ENCODE results near the gene KATNAL1.

Gene KATNAL1

DNA sequence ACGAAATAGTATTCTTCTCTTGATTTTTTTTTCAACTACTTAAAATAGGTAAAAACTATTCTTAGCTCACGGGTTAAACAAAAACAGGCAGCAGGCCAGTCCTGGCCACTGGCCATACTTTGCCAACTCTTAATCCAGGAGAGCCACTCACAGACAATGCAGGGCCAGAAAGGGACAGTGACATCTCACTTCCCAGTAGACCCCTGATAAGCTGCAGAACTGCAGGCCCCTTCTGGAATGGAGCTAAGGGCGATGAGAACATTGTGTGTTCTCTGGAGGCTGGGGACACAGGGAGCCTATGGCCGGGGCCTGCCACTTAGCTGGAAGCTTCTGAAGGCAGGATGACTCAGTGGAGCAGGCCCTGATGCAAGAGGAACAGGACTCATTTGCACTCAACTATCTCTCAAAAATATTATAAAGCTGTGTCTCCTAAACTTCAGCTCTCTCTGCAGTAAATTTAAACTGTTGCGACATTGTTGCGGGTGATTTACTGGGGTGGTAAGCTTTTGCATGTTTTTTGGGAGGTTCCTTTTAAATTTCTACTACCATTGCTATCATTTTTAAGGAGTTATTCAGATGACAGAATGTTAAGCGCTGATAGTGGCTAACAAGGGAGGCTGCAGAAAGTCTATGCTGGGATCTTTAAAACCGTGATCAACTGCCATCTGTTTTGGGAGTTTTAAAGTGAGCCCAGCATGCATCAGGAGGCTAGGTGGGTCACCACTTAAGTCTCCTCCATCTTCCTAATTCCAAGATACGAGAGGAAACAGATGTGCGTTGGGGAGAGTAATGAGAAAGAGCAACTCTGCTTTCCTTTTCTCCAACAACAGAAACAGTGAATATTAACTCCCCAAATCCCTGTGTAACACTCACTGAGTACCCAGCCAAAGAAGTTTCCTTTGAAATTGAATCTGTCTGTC lies 33.2 kb upstream of the KATNAL1 start:
- in situ Hi-C loops (cut with MboI; ENCODE audit: low sequenced_read_pairs): no loop called here
- Histone ChIP-seq H3K4me1 (peaks cover 21% of the 10 kb centered on the region), H3K9me3 (no peaks in the 10 kb centered on the region; the same call in 1 of the 2 replicates), H3K27me3 (ENCODE audit: low read depth) (no peaks in the 10 kb centered on the region), H3K4me3 (no peak overlapping the region), H3K36me3 (replicated peaks) (no peaks in the 10 kb centered on the region)
- no peak for DNase-seq (ENCODE audit: low spot score in 2 of 2)

DNA sequence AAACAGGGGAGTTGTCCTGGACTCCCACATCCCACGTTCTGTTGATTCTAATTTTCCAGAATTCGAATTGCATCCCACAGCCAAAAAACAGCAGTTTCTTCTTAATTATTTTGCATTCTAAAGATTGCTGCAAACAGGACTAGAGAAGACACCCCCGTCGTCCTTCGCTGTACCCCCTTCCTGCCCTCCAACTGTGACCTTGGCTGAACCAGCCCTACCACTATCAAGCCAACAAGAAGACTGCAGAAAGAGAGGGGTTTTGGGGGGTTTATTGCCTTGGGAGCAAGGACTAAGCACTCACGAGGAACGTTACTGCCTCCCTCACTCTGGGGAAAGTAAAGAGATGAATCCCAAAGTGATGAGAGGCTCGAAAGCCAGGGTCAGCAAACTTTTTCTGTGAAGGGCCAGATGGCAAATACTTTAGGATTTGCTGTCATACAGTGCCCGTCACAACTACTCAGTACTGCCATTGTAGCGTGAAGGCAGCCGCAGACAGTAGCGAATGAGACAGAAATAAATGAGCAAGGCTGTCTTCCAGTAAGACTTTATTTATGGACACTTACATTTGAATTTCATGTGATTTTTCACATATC lies 32.5 kb upstream of the KATNAL1 start:
- no peak for DNase-seq (ENCODE audit: low spot score in 2 of 2)
- no peak overlapping the region for H3K4me3 ChIP-seq
- H3K9me3 ChIP-seq: no peaks in the 10 kb centered on the region; the same call in 1 of the 2 replicates
- no peaks in the 10 kb centered on the region for H3K27me3 ChIP-seq (ENCODE audit: low read depth)
- in situ Hi-C loops (cut with MboI; ENCODE audit: low sequenced_read_pairs): loop anchor here (10.0 kb wide), 1 partner anchor 205 kb away; no protein-coding TSS in a partner anchor
- H3K36me3 ChIP-seq (replicated peaks): no peaks in the 10 kb centered on the region
- peaks cover 21% of the 10 kb centered on the region for H3K4me1 ChIP-seq

DNA sequence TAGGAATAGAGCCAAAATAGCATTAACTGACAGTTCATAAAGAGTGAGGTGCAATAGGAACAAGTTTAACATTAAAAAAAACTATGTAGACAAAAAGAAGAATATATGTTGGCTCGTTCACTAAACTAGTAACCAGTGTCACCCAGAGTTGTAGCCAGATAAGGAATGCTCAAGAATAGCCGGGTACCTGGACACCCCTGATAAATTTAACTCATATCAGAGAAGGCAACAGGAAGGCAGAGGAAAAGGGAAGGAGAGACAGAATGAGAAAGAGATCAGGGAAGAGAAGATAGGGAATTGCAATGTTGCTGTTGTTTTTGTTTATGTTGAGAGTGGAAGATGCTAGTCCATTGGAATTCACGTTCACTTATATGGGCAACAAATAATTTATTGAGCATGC lies 31.6 kb upstream of the KATNAL1 start:
- Histone ChIP-seq H3K9me3 (no peaks in the 10 kb centered on the region; the same call in 1 of the 2 replicates), H3K36me3 (replicated peaks) (no peaks in the 10 kb centered on the region), H3K4me1 (peaks cover 21% of the 10 kb centered on the region), H3K4me3 (no peak overlapping the region), H3K27me3 (ENCODE audit: low read depth) (no peaks in the 10 kb centered on the region)
- no peak for DNase-seq (ENCODE audit: low spot score in 2 of 2)
- in situ Hi-C loops (cut with MboI; ENCODE audit: low sequenced_read_pairs): loop anchor here (10.0 kb wide), 1 partner anchor 204 kb away; no protein-coding TSS in a partner anchor

DNA sequence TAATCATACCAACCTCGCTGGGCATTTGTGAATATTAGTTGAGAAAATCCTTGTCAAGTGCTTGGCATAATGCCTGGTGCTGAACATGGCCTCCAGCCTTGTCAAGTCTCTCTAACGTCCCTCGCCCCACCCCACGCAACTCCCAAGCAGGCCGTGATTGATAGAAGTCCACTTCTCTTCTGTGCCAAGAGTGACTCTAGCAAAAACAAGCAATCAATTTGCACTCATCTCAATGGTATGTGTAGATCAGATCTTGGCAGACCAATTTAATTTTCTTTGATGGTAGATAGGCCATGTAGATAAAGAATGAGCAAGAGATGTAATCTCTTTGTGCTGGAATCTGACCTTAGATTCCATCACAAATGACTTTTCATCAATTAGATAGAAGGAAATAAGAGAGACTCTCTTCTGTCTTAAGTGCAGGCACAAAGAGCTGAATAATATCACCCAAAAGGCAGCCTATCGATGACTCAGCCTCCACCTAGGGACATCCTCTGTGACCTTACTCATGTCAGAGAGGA lies 31.0 kb upstream of the KATNAL1 start:
- no peak for DNase-seq (ENCODE audit: low spot score in 2 of 2)
- Histone ChIP-seq H3K4me1 (peaks cover 21% of the 10 kb centered on the region), H3K4me3 (no peak overlapping the region), H3K27me3 (ENCODE audit: low read depth) (no peaks in the 10 kb centered on the region), H3K9me3 (no peaks in the 10 kb centered on the region; the same call in 1 of the 2 replicates), H3K36me3 (replicated peaks) (no peaks in the 10 kb centered on the region)
- in situ Hi-C loops (cut with MboI; ENCODE audit: low sequenced_read_pairs): loop anchor here (10.0 kb wide), 1 partner anchor 204 kb away; no protein-coding TSS in a partner anchor

DNA sequence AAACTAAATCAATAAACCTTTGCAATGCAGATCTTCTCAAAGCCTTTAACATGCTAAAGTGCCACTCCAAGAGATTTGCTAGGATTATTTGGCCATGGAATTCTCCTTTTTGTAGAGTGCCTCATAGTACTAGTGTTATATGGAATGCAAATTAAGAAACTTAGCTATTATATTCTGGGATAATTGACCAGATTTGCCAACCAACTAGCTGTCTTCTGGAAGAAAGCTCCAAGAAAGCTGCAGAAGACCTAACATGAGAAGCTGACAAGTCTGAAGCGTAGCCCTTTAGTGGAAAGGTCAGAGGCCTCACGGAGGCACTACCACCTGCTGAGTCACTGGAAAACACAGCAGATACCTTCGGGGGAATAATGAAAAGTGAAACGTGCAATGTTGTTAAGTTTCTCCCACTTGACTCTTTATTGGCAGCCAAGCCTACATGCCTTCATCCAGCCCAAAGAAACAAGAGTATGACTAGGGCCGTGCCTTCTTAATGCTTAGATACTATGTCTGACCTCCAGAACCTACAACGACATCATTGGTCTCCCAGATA lies 29.8 kb upstream of the KATNAL1 start:
- H3K27me3 ChIP-seq (ENCODE audit: low read depth): no peaks in the 10 kb centered on the region
- H3K4me1 ChIP-seq: peaks cover 23% of the 10 kb centered on the region
- peak; percentile 70 to 96 for DNase-seq (ENCODE audit: low spot score in 2 of 2)
- no peaks in the 10 kb centered on the region; the same call in 1 of the 2 replicates for H3K9me3 ChIP-seq
- no peaks in the 10 kb centered on the region for H3K36me3 ChIP-seq (replicated peaks)
- in situ Hi-C loops (cut with MboI; ENCODE audit: low sequenced_read_pairs): loop anchor here (10.0 kb wide), 1 partner anchor 202 kb away; no protein-coding TSS in a partner anchor
- no peak overlapping the region for H3K4me3 ChIP-seq

DNA sequence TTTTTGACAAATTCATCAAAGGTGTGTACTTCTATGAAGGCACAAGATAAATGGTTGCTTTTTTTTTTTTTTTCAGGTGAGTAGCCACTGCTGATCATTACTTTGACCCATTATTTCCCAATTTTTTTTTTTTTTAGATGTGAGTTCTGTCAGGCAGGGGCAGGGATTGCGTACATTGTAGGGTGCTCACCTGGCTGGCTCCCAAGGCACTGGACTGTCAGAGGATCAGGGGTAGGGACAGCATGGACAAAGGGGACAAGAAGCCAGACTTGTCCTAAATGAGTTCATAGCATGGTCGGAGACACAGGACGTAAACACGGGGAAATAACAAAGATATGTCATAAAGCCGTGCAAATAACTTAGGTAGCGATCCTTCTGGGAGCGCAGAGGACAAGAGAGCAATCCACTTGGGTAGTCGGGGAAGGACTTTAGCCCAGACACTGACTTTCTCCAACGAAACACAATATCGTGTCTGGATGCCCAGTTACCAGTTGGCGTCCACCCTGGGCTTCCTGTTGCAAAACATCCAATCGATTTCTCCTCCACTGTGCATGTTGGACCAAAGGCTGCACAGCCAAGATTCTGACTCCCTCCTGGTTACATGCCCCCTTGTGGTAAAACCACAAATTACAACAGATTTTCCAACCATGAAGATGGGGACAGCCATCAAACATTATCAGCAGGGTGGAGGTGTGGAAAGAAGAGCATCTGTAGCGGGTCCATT lies 27.5 kb upstream of the KATNAL1 start:
- Histone ChIP-seq H3K27me3 (ENCODE audit: low read depth) (no peaks in the 10 kb centered on the region), H3K9me3 (no peaks in the 10 kb centered on the region; the same call in 1 of the 2 replicates), H3K36me3 (replicated peaks) (no peaks in the 10 kb centered on the region), H3K4me1 (peaks cover 23% of the 10 kb centered on the region), H3K4me3 (no peak overlapping the region)
- peak in 1 of 2 experiments; percentile 56 for DNase-seq (ENCODE audit: low spot score in 2 of 2)
- in situ Hi-C loops (cut with MboI; ENCODE audit: low sequenced_read_pairs): loop anchor here (10.0 kb wide), 1 partner anchor 200 kb away; no protein-coding TSS in a partner anchor

DNA sequence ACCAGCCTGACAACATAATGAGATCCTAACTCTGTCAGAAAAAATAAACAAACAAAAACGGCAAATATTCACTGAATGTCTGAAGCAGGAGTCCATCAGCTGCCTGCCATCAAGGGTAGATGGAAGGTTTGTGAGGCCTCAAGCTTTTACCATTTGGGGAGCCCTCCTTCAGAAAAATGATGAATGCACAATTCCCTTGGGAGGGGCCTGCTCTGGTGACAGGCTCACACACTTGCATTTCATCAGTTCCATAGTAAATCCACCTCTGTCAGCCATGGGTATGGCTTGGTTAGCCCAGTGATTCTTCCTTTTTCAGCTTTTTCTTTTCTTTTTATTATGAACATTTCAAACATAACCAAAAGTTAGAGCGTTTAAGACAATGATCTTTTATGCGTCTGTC lies 26.3 kb upstream of the KATNAL1 start:
- no peaks in the 10 kb centered on the region; the same call in 1 of the 2 replicates for H3K9me3 ChIP-seq
- in situ Hi-C loops (cut with MboI; ENCODE audit: low sequenced_read_pairs): loop anchor here (10.0 kb wide), 1 partner anchor 199 kb away; no protein-coding TSS in a partner anchor
- DNase-seq (ENCODE audit: low spot score in 2 of 2): no peak
- no peak overlapping the region for H3K4me3 ChIP-seq
- H3K4me1 ChIP-seq: peaks cover 23% of the 10 kb centered on the region
- H3K27me3 ChIP-seq (ENCODE audit: low read depth): no peaks in the 10 kb centered on the region
- H3K36me3 ChIP-seq (replicated peaks): no peaks in the 10 kb centered on the region

DNA sequence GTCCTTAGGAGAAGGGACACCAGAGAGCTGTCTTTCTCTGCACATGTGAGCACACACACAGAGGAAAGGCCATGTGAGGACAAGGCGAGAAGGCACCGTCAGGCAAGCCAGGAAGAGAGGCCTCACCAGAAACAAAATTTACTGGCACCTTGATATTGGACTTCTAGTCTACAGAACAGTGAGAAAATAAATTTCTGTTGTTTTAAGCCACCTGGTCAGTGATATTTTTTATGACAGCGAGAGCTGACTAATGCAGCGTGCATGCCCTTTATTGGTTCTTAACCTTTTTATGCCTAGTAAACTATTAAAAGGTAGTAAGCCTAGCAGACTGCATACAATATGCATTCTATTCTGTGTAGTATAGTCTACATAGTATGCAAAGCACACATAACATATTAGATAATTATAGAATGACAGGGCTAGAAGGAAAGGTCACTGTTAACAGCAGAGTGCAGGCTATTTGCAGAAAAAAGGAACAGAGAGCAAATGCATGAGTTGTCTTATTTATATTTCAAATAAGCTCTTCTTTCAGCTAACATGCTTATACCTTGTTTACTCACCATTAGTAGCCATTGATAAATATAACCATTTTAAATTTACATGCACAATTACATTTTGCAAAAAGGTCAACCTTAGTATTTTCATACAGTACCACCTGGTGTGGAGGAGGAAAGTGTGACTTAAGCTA lies 25.2 kb upstream of the KATNAL1 start:
- in situ Hi-C loops (cut with MboI; ENCODE audit: low sequenced_read_pairs): loop anchor here (10.0 kb wide), 1 partner anchor 198 kb away; no protein-coding TSS in a partner anchor
- H3K36me3 ChIP-seq (replicated peaks): no peaks in the 10 kb centered on the region
- H3K4me1 ChIP-seq: peaks cover 14% of the 10 kb centered on the region
- no peaks in the 10 kb centered on the region for H3K27me3 ChIP-seq (ENCODE audit: low read depth)
- H3K9me3 ChIP-seq: no peaks in the 10 kb centered on the region; the same call in 1 of the 2 replicates
- DNase-seq (ENCODE audit: low spot score in 2 of 2): no peak
- H3K4me3 ChIP-seq: no peak overlapping the region

DNA sequence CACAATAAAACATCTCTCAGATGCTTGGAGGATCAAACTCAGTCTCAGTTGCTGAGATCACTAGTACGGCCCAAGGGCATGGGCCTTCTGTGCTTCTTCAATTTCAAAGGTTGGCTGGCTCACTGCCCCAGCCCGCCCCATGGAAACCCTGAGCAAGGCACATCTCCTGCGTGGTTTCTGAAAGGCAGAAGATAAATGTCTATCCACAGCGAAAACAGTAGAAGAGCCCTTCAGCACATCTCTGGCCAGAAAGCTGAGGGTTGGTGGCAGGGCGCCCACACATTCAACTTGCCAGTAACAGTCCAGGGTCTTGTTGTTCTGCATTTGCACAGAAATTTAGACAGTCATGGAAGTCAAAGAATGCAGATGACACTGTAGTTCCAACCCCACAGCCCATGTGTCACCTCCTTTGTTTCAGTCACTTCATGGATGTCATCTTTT lies 24.0 kb upstream of the KATNAL1 start:
- Histone ChIP-seq H3K27me3 (ENCODE audit: low read depth) (no peaks in the 10 kb centered on the region; the same call in 1 of the 2 replicates), H3K36me3 (replicated peaks) (no peaks in the 10 kb centered on the region), H3K4me1 (peaks cover 4% of the 10 kb centered on the region), H3K9me3 (no peaks in the 10 kb centered on the region; the same call in 1 of the 2 replicates), H3K4me3 (no peak overlapping the region)
- DNase-seq (ENCODE audit: low spot score in 2 of 2): no peak
- in situ Hi-C loops (cut with MboI; ENCODE audit: low sequenced_read_pairs): loop anchor here (10.0 kb wide), 1 partner anchor 197 kb away; no protein-coding TSS in a partner anchor

DNA sequence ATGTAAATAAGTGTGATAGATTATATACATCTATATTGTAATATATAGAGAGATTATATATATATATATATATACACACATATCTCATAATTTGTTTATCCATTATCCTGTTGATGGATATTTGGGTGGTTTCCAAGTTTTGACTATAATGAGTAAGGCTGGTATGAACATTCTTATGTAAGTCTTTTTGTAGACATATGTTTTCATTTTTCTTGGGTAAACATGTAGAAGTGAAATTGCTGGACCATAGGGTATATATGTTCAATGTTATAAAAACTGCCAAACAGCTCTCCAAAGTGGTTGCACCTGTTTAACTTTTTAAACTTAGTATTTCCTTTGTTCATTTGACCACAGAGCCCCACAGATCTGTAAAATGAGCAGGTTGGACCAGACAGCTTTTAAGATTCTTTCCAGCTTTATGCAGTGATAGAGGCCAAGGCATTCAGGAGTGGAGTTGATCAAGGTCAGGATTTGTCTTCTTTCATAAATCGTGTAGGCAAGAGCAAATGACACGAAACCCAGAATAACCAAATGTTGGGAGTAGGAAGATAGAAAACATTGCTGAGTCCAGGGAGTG lies 21.7 kb upstream of the KATNAL1 start:
- no peaks in the 10 kb centered on the region; the same call in 1 of the 2 replicates for H3K27me3 ChIP-seq (ENCODE audit: low read depth)
- no peak overlapping the region for H3K4me3 ChIP-seq
- peaks cover 3% of the 10 kb centered on the region; the same call in 1 of the 2 replicates for H3K4me1 ChIP-seq
- no peaks in the 10 kb centered on the region for H3K9me3 ChIP-seq
- DNase-seq (ENCODE audit: low spot score in 2 of 2): no peak
- H3K36me3 ChIP-seq (replicated peaks): no peaks in the 10 kb centered on the region
- in situ Hi-C loops (cut with MboI; ENCODE audit: low sequenced_read_pairs): no loop called here

DNA sequence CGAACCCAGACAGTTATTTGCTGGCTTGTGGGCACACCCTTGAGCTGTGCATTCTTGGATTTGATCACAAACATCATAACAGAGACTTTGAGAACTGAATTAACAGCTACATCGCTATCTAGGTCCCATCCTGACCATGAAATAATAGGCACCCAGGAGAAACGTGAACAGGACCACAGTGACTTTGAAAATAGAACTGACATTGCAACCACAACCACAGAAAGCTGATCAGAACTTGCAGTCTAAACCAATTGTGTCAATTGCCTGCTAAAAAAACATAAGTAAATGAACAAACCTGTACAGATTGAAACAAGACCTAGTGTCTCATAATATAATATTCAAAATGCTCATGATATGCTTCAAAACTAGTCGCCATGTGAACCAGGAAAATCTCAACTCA lies 18.3 kb upstream of the KATNAL1 start:
- H3K36me3 ChIP-seq (replicated peaks): no peaks in the 10 kb centered on the region
- H3K4me3 ChIP-seq: no peak overlapping the region
- DNase-seq (ENCODE audit: low spot score in 2 of 2): no peak
- H3K9me3 ChIP-seq: no peaks in the 10 kb centered on the region
- in situ Hi-C loops (cut with MboI; ENCODE audit: low sequenced_read_pairs): no loop called here
- H3K4me1 ChIP-seq: no peaks in the 10 kb centered on the region
- H3K27me3 ChIP-seq (ENCODE audit: low read depth): no peaks in the 10 kb centered on the region; the same call in 1 of the 2 replicates

DNA sequence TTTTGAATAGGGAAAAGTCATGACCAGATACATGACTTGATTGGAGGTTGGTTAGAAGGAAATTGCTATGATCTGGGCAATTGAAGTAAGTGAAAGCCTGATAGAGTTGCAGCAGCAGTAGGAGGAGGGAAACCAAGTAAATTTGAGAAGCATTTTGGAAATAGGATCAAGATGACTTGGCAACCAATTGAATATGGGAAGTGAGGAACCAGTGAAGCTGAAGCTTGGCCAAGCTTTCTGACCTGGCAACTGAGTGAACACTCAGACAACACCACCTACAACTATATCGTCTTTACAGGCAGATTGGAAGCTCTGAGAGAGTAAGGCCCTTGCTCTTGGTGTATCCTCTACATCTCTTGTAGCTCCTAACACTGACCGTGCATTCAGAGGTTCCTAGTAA lies 16.2 kb upstream of the KATNAL1 start:
- in situ Hi-C loops (cut with MboI; ENCODE audit: low sequenced_read_pairs): no loop called here
- H3K4me1 ChIP-seq: peaks cover 14% of the 10 kb centered on the region

More for the DNA sequence above, 16.2 kb upstream of the KATNAL1 start:
- H3K27me3 ChIP-seq (ENCODE audit: low read depth): no peaks in the 10 kb centered on the region; the same call in 1 of the 2 replicates
- H3K9me3 ChIP-seq: no peaks in the 10 kb centered on the region
- DNase-seq (ENCODE audit: low spot score in 2 of 2): no peak
- no peak overlapping the region for H3K4me3 ChIP-seq
- no peaks in the 10 kb centered on the region for H3K36me3 ChIP-seq (replicated peaks)

Measured in HAP-1 (cell line).